ENCODE results near the gene JAG1.

Gene JAG1

DNA sequence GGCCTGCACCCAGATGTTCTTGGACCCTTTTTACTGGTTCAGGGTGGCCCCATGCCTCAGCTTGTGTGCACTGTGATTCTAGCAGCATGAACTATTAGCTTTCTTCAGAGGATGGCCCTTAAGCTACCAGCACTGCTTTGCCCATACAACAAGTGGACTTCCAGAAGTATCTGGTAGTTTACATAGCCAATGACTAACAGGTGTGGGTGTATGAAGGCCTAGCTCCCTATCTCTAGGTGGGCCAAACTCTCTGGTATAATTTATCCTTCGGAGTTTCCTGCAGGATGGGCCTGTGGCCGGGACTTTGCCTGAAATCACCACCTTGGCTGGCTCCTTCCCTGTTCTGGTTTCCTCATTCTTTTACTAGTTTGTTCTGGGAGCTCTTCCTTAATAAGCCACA, 26.1 kb upstream of the JAG1 start:
- DNase-seq (ENCODE audit: low read depth in 2 of 2): no peak

DNA sequence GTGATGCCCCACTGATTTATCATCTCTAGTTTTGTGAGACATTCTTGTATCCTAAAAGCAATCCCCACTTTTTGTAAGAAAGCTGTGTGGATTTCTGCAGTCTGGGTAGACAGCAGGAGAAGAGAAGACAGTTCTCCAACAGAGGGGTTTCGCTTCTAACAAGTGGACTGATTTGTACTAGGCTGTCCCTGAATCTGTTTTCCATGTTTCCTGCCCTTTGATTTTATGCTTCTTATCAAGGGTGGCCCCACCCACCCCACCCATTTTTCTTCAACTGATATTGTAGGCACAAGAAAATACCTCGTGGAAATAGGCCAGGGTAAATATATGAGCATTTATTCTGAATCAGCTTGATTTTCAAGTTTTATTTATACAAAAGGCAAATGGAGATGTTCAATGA, 25.7 kb upstream of the JAG1 start:
- DNase-seq (ENCODE audit: low read depth in 2 of 2): no peak

DNA sequence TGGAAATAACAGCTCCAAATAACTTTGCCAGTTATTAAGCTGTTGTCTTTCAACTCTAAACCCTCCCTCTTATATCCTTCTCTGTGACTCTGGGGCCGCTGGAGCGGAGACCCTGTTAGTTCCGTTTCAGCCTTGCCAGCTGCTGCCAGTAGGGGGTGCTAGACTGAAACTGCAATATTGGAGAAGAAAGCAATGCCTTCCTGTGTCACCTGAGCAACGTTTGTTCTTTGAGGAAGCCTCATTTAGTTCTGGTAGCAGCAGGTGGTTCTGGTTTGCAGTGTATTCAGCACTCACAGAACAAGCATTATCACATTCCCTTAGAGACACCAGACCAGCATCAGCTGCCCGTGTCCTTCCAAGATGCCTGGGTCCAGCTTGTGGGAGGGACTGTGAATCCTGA, 22.9 kb upstream of the JAG1 start:
- no peak for DNase-seq (ENCODE audit: low read depth in 2 of 2)

DNA sequence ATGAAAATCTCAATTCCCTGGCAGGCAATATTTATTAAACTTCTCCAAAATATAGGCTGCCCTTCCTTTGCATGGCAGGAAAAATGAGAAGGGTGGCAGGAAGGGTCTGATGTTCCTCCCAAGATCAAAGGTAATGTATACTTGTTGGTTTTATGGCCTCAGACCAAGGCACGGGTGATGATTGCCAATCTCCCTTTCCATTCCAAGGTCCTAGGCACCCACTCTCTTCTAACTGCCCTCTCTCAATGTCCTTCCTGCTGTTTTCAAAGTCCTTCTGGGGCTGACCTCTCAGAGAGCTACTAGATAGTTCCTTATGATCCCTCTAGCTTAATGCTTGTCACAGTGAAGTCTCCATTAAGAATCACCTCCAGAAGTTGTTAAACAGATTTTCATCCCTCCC, 15.6 kb upstream of the JAG1 start:
- DNase-seq (ENCODE audit: low read depth in 2 of 2): no peak

DNA sequence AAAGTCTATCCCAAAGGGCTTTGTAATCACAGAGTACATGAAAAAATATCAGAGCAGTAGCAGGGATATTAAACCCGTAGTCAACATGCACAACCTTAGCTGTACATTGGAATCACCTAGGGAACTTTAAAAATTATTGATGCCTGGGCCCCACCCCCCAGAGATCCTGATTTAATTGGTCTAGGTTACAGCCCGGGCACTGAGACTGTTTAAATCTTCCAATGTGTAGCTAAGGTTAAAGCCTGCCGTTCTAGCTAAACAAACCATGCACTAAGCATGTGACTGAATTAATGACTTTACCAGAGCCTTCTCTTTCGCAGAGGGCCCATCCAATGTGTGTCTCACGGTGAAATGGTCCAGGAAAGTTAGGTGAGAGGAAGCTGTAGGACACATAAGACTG, 14.1 kb upstream of the JAG1 start:
- no peak for DNase-seq (ENCODE audit: low read depth in 2 of 2)

DNA sequence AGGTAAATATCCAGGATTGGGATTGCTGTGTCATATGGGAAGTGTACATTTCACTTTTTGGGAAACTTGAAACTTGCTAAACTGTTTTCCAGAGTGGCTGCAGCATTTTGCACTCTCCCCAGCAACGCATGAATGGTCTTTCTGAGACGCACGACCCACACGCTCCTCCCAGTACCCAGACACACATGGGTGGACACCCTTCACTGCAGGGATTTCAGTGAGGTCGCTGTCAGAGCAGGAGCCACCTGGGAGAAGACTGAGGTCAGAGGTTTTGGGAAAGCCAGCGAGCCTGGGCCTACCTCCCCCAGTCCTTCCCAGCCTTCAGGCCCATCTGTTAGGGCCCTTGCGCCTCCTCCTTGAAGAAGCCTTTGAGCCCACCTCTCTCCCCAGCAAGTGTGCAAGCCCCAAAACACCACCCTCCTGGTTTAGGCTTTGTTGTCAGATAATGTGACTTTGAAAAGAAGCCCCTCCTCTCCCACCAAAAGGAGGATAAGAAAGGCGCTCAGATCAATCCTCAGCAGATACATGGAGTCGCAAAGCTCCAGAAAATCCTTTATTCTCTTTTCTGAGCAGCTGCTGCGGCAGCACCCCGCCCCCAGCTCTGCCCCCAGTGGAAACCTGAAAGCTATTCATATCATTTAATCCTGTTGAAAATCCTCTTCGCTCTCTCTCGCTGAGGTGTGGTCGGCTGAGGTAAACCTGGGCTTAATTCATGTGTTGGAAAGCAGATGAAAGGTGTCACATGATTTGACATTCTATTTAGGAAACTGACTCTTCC, 12.7 kb upstream of the JAG1 start:
- no peak for DNase-seq (ENCODE audit: low read depth in 2 of 2)

DNA sequence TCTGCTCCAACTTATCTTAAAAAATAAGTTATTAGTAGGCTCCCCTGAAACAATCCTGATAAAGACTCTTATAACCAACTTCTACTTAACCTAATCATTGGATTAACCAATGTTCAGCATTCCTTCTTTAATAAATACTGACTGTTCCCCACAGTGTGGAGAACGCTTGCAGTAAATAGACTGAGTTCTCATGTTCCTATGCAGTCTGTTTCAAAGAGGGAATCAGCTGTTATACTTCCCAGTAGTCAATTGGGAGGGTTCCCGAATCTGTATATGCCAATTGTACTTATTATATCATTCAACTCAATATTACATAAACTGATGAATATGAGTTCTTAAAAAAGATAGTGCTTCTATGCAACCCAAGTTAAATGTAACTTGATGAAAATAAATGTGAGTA, 9.7 kb upstream of the JAG1 start:
- DNase-seq (ENCODE audit: low read depth in 2 of 2): no peak

DNA sequence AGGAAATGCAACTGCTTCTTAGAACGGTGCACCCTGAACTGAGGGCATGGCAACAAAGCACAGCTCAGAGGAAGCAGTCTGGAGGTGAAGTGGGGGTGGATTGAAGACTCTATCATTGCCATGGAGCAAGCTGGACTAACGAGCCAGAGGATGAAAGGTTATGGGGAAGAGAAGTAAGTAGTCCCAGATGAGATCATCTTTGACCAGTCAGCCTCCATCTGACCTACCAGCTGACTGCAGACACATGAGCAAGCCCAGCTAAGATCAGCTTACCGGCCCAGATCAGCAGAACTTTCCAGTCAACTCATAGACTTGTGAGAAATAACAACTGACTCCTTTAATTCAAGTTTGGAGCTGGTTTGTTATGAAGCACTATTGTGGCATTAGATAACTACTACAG, 9.1 kb upstream of the JAG1 start:
- no peak for DNase-seq (ENCODE audit: low read depth in 2 of 2)

DNA sequence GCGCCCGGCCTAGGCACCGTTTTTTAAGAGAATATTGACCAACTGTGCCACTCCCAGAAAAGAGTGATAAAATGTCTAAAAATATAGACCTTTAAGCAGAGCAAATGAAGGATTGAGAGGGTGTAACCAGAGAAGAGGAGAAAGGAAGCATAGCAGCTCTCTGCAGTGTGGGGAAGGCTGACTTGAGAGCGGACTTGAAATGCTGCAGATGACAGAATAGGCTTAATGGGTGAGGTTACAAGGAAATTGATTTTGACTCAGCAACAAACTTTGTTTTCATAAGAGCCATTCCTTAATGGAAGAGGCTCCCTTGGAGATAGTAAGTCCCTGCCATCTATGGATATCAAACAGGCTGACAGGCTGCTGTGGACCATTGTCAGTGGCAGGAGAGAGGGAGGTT, 7.7 kb upstream of the JAG1 start:
- no peak for DNase-seq (ENCODE audit: low read depth in 2 of 2)

DNA sequence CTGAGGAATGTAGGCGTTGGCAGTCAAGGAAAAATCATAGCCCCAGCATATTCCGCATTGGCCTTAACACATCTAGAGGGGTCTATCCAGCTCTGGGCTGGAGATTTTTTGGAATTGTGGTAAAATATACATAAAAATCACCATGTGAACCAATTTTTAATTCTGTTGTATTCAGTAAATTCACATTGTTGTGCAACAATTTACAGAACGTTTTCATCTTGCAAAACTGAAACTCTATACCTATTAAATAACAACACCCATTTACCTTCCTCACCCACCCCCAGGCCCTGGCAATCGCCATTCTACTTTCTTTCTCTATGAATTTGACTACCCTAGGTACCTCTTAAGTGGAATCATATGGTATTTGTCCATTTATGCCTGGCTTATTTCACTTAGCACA, 6.8 kb upstream of the JAG1 start:
- DNase-seq (ENCODE audit: low read depth in 2 of 2): no peak

DNA sequence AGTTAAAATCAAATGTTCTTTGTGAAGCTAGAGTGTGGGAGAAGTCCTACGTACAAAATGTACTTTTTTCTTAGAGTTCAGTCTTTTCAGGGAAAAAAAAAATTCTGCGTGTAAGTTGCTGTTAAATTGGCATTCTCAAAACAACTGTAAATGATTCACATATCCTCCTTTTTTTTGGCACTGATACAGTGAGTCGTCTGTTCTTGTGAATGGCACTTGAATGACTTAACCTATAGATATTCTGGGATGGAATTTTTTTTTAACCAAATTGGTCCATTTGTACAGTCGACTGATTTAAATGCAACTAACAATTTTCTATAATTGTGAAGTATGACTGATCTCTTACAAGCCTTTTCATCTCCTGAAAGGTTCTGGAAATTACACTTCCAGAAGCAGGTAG, 5.5 kb upstream of the JAG1 start:
- peak in 1 of 2 experiments; percentile 8 for DNase-seq (ENCODE audit: low read depth in 2 of 2)

DNA sequence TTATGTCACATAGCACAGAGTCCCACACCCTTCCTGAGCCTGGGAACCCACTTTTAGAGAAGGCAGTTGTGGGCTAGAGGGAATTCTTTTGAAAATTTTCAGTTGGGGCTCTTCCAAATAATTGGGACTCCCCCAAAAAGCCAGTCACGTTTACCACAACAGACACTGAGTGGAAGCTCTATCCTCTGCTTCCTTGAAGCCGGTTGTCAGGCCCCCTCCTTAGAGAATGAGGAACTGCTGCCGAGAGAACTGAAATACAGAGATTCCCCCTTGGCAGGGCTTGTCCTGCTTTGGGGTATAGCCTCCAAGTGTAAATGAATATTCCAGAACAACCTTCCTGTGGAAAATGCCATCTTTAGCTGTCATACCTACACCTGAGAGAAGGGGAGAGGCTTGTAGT, 2.7 kb upstream of the JAG1 start:
- no peak for DNase-seq (ENCODE audit: low read depth in 2 of 2)

DNA sequence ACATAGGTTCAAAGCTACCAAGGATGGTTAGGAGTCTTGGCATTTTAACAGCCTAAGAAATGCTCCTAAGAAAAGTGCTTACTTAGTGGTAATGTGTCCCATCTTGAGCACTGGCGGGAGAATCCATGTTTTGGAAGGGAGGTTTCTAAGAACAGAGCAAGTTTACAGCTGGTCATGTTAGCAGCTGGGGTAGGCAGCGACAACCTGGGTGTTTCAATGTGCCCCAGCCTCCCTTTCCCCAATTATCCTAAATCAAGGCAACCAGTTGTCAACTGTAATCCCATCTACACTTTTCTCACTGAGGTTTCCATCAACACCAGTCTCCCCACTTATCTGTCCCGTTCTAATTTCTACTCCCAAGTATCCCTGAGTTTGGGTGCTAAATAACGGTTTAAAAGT, 1.6 kb upstream of the JAG1 start:
- DNase-seq (ENCODE audit: low read depth in 2 of 2): no peak

DNA sequence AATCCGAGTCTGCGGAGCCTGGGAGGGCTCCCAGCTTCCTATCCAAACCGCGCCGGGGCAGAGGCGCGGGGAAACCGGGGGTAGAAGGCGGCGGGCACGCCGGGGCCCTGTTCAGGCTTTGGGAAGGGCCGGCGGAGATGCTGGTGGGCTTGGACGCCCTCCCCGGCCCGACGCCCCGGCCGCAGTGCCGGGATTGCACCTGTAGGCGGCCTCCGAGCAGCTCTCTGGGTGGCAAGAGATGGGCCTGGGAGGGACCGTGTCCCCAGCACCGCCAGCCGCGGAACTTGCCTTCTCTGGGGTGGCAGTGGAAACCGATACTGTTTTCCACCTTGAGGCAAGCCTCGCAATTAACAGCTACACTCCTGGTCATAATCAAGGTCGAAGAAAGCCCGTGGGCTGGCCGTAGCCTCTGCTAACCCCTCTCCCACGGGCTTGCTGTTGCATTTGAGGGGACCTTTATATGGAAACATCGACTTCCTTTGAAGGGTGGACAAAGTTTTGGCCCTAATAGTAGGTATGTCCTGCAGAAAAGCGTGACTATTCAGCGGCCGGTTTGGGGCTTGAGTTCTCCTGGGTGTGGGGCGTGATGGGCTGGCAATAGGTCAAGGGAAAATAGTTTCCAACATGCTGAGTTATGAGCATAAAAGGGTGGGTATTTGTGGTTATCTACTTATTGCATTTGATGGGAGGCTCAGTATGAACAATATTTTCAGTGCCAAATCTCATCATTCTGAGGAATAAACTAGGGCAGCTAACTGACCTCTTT, 1.1 kb upstream of the JAG1 start:
- DNase-seq (ENCODE audit: low read depth in 2 of 2): peak; percentile 27 to 37

DNA sequence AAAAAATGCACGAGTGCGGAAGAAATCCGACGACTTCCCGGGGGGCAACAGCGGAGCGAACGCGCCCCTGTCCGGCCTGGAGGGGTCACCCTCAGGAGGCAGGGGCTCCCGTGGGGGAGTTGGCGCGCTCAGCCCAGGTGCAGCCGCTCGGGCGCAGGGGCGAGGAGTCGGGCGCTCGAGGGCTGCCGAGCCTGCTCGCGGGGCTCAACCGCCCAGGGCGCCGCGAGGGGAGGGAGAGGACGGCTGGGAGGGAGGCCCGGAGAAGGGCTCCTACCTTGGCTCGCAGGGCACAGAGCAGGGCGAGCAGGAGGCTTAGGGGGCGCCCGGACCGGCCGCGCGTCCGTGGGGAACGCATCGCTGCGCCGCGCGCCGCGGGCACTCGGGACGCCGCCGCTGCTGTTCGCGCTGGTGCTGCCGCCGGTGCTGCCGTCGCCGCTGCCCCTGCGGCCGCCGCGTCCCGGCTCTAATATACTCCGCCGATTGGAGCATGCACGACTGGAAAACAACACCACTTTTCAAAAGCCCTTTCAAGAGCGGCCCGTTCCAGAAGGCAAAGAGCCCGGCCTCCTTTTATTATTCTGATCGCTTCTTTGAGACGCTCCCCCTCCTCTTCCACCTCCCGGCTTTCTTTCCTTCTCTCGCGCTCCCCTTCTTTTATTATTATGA, 490 bp downstream of the JAG1 start:
- no peak for DNase-seq (ENCODE audit: low read depth in 2 of 2)

DNA sequence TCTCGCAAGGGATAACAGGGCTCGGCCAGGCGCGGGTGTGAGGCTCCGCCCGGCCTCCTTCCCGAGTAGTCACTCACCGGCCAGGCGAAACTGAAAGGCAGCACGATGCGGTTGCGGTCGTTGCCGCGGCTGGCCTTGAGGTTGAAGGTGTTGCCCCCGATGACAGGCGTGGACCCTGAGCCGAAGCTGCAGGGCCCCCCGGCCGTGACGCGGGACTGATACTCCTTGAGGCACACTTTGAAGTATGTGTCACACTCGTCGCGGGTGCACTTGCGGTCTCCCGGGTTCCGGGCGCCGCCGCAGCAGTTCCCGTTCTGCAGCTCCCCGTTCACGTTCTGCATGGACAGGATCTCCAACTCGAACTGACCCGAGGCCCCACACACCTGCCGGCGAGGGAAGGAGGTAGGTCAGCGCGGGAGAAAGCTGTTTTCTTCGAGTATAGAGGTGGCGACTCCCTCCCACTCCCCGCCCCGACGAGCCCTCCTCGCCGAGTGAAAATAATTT, 1.1 kb downstream of the JAG1 start:
- DNase-seq (ENCODE audit: low read depth in 2 of 2): no peak

DNA sequence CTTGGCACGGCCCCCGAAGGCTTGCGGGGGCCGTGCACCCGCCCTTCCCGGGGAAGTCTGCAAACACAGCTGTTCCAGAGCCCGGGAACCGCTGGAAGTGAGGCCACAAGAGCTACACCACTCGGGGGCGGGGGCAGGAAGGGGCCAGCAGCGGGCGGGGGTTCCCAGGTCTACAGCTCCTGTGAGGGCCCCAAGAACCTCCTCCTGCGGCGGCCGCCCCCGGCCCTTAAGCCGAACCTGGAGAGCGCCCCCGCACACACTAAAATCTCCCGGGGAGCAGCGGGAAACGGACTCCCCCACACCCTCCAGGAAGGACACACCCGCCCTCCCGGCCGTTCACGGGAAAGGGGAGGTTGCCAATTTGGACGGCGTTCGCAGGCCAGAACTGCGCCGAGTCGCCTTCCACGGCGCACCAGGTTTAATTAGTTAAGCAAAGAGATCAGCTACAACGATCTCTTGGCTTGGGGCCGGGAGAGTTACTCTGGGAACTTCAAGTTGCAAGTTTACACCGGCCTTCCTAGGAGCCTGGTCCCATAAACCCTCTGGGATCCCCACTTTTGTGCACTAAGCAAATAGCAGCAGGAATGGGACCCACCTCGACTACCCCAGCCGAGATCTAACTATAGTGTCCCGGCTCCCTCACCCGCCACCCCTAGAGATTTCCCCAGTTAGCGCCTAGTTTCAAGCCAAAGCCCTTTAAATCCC, 1.7 kb downstream of the JAG1 start:
- DNase-seq (ENCODE audit: low read depth in 2 of 2): no peak

DNA sequence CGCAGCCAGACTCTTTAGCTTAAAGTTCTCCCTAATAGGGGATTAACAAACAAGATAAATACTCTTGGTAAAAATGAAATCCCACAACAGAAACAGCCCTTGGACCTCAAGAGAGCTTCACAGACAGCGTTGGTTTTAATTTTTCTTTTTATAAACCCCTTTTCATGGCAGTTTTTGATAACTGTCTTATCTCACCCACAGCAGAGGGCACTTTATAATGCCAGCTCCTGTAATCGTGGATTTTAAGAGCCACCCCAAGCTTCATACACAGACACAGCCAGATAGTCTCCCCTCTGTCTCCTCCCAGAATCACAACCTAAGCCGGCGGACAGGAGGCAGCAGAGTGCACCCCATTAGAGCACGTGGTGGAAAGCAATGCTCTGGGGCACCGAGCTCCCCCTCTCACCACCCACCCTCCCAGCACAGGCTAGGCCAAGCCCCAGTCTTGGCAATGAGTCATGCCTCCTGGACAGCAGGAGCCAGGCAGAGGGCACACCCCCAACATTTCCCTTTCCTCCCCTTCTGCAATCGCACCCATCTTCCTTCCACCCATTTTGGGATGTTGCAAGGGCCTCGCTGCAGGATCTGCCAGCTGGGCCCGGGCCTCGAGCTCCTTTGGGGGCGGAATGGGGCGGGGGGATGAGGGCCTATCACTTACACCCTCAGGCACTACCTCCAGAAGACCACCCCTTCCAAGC, 2.4 kb downstream of the JAG1 start:
- peak; percentile 68 to 69 for DNase-seq (ENCODE audit: low read depth in 2 of 2)

DNA sequence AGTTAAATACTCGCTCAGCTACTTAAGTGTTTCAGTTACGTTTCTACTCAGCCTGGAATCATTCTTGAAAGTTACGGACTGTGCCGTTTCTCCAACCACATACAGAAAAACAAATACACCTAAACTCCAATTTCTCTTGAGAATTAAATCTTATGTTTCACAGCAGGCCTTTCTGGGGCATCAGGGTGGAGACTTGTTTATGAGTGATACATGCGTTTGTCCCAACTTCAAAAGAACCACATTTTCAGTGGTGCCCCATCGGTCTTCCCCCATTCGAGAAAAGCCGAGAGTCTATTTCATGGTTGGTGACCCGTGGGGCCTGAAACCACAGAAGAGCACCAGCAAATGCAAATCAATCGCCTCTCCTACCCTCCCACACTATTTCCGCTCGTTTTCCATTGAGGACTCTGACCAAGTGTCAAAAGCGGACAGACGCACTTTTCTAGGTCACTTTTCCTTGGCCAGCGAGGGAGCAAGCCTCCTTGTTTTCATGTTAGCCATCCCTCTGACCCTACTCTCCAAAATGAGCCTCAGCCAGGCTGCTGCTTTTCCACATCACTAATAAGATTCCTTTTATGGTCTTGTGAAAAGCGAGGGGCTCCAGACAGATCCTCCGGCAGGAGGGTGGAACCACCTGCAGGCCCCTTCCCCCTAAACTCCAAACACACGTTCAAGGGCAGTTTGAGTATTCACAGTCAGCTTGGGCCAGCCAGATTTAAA, 3.1 kb downstream of the JAG1 start:
- DNase-seq (ENCODE audit: low read depth in 2 of 2): no peak

DNA sequence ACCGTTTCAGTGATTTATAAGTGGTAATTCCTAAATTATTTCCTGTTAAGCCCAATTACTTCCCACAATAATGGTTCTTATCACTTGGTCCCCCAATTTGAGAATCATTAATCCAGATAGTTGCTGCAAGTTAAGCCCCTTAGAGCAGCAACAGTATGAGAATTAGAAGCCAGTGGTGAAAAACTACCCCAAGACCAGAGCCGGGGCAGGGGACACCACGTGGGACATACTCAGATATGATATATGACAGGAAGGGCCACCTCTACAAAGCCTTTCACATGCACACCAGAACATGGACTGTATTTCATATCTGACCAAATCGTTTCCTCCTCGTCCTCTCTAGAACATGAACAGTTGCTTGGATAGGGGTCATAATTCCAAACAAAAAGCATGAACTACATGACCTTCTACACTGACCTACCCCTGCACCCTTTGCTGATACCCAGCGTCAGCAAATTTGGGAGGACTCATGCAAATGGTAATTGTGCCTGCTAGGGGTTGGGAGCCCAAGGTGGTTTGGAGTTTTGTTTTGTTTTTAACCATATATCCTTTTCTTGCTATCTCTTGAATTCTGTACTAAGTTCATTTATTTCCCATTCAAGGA, 3.9 kb downstream of the JAG1 start:
- DNase-seq (ENCODE audit: low read depth in 2 of 2): no peak
